Mesothelial cell of epicardium (in vitro differentiated cells): ENCODE data around the gene PHLDA2. TPM values are rescaled to one million over a fixed set of nuclear protein-coding genes. Genes with fewer than 3 reads are reported as not detected.
A peak's percentile ranks its signal among the peaks of the same experiment; 100 is the strongest.

Source experiments
- DNase-seq, 2 experiments: peaks; one replicate each; pipeline ENCODE4 v3.0.0; 2021; ENCODE audit warnings: low spot score in 2 of 2; ENCODE audit not compliant: unreplicated experiment in 2 of 2
- H3K27ac Mint-ChIP-seq: 2 replicates; pipeline ENCODE4 v1.8.0; 2021; ENCODE audit warnings: mixed read lengths
- H3K27me3 Mint-ChIP-seq: 2 replicates; pipeline ENCODE4 v1.8.0; 2021; ENCODE audit warnings: low read depth, mixed read lengths
- H3K36me3 Mint-ChIP-seq: 2 replicates; pipeline ENCODE4 v1.8.0; 2021; ENCODE audit warnings: mixed read lengths
- H3K4me1 Mint-ChIP-seq: 2 replicates; pipeline ENCODE4 v1.8.0; 2021; ENCODE audit warnings: mixed read lengths
- H3K4me3 Mint-ChIP-seq: 2 replicates; pipeline ENCODE4 v1.8.0; 2021; ENCODE audit warnings: mild to moderate bottlenecking, moderate library complexity, mixed read lengths
- H3K9me3 Mint-ChIP-seq: 2 replicates; pipeline ENCODE4 v1.8.0; 2021; ENCODE audit warnings: mixed read lengths
- CTCF ChIP-seq: fragments of 200-600 bp; sonication (generic); IDR thresholded peaks from one replicate; pipeline ENCODE4 v1.5.0; 2021; ENCODE audit warnings: antibody characterized with exemption; ENCODE audit not compliant: unreplicated experiment
- total RNA-seq: library from RNA; stranded (reverse); gene quantifications from 3 replicates; pipeline ENCODE4 v1.2.1, GENCODE V29; 2021

Gene PHLDA2
- total RNA-seq, 1 donor from 2014 or later: 1.9 TPM

GRCh38 chr11:2892215-2892966, 36.8 kb downstream of the PHLDA2 start:
- H3K27ac Mint-ChIP-seq: peak overlapping the region; percentile 72
- H3K9me3 Mint-ChIP-seq: no peaks in the 10 kb centered on the region
- DNase-seq: peak; percentile 50 to 83
- no peaks in the 10 kb centered on the region for H3K36me3 Mint-ChIP-seq
- no peaks in the 10 kb centered on the region for H3K27me3 Mint-ChIP-seq
- H3K4me3 Mint-ChIP-seq: peak overlapping the region; percentile 70
- peaks cover 17% of the 10 kb centered on the region for H3K4me1 Mint-ChIP-seq
- TF ChIP-seq CTCF: peak; percentile 98

- Mint-ChIP-seq H3K4me1 (peaks cover 25% of the 10 kb centered on the region), H3K4me3 (peak overlapping the region; percentile 70), H3K27me3 (no peaks in the 10 kb centered on the region), H3K27ac (peak overlapping the region; percentile 72), H3K36me3 (no peaks in the 10 kb centered on the region), H3K9me3 (no peaks in the 10 kb centered on the region)
- no peak for TF ChIP-seq CTCF
- DNase-seq: no peak
Measured at GRCh38 chr11:2891326-2892214, 37.6 kb downstream of the PHLDA2 start.

- Mint-ChIP-seq H3K36me3 (no peaks in the 10 kb centered on the region), H3K27ac (no peak overlapping the region), H3K9me3 (no peaks in the 10 kb centered on the region), H3K4me3 (no peak overlapping the region), H3K4me1 (peaks cover 27% of the 10 kb centered on the region), H3K27me3 (no peaks in the 10 kb centered on the region)
- TF ChIP-seq CTCF: no peak
- no peak for DNase-seq
Measured at GRCh38 chr11:2890466-2891294, 38.5 kb downstream of the PHLDA2 start.

GRCh38 chr11:2889362-2890273, 39.6 kb downstream of the PHLDA2 start:
- peaks cover 29% of the 10 kb centered on the region for H3K4me1 Mint-ChIP-seq
- peak overlapping the region; percentile 67 for H3K27ac Mint-ChIP-seq
- no peaks in the 10 kb centered on the region for H3K9me3 Mint-ChIP-seq
- no peak for TF ChIP-seq CTCF
- no peak for DNase-seq
- no peaks in the 10 kb centered on the region for H3K27me3 Mint-ChIP-seq
- no peaks in the 10 kb centered on the region for H3K36me3 Mint-ChIP-seq
- H3K4me3 Mint-ChIP-seq: no peak overlapping the region
